ENCODE measurements around the gene ATG7.

The ATG7 gene

DNA sequence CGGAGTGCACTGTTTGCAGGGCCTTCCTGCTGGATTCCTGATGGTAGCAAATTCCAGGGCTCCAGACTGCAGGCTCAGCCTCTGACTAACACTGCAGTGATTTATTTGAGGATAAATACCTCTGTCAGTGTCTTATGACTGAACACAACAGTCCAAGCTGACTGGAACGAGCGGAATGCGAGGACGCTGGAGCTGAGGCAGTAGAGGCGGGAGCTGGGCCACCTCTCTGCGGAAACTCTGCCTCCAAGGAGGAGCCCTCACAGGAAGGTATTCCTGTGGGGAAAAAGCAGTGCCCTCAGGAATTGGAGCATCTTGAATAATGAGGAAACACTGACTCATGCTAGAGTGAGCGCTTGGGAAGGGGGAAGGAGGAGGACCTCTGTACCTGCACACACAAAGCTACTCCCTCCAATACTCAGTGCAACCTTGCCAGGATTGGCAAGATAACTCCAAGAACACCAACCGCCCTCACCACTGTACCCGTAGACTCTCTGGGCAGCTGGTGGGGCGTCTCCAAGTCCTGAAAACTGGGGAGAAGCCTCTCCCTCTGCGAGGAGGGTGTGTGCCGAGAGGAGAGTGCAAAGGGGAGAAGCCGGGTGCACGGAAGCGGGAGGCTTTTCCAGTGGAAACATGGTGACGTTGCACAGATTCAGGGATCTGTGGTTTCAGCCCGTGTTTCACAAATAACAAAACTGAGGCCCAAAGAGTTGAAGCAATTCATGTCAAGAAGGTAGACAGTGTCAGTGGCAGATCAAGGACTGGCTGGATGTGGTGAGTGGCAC, 328.5 kb downstream of the ATG7 start:
- no peak for DNase-seq

GRCh38 chr3:11601446-11602238, 329.4 kb downstream of the ATG7 start:
- DNase-seq = no peak

GRCh38 chr3:11602239-11602840, 330.1 kb downstream of the ATG7 start:
- no peak for DNase-seq

DNA sequence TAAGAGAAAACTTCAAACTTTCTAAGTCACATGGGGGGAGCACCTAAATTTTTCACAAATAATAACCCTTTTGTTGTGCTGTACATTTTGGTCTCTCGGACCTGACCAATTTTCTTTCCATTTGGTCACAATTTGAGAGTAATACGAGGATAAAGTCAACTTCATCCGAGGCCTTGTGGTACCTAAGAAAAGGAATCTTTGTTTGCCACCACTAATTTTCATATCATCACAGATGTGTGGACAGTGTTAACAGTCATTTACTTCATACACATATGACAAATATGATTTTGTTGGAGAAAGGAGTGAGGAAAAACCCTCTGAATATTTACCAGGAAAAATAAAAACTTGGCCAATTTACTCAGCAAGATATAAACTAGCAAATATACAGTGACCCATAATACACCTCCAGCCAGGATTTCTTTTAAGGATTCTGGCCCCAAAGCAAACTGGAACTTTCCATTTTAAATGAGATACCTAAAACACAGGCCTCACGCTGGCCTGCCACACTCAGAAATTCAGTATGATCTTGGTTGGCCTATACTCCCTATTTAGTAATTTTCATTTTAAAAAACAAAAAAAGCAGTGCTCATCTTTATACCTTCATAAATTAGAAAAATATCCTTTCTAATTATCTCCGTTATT, 330.8 kb downstream of the ATG7 start:
- no peak for DNase-seq

DNA sequence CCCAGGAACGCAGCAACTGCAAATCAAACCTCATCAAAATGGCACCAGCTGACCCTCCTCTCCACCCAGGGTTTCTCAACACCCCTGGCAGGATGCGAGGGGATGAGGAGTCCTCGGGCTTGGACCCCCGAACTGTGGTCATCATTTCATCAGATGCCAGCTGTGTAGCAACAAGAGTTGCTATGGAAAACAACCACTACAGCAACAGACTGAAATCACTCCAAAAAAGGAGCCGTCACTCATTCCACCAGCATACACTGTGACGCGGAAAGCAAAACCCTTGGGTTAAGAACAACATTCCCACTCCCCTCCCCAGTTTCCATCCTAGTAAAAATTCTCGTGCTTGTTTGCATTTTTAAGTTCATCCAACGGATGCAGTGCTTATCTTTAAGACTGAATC, 331.4 kb downstream of the ATG7 start:
- DNase-seq = no peak

- no peak for DNase-seq
Observed at GRCh38 chr3:11604139-11604892, 332.1 kb downstream of the ATG7 start.

GRCh38 chr3:11605398-11605797, 333.2 kb downstream of the ATG7 start:
- no peak for DNase-seq

DNA sequence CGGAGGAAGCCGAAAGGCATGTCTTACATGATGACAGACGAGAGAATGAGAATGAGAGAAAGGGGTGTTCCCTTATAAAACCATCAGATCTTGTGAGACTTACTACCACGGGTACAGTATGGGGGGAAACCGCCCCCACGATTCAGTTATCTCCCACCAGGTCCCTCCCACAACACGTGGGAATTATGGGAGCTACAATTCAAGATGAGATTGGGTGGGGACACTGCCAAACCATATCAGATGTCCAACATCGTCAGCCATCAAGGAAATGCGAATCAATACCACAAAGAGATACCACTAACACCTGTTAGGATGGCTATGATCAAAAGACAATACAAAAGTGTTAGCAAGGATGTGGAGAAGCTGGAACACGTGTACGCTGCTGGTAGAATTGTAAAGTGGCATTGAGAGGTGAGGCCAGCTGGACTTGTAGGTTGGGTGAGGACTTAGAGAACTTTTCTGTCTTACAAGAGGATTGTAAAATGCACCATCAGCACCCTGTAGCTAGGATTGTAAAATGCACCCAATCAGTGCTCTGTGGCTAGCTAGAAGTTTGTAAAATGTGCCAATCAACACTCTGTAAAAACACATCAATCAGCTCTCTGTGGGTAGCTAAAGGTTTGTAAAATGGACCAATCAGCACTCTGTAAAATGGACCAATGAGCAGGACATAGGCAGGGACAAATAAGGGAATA, 334.0 kb downstream of the ATG7 start:
- DNase-seq = no peak

DNA sequence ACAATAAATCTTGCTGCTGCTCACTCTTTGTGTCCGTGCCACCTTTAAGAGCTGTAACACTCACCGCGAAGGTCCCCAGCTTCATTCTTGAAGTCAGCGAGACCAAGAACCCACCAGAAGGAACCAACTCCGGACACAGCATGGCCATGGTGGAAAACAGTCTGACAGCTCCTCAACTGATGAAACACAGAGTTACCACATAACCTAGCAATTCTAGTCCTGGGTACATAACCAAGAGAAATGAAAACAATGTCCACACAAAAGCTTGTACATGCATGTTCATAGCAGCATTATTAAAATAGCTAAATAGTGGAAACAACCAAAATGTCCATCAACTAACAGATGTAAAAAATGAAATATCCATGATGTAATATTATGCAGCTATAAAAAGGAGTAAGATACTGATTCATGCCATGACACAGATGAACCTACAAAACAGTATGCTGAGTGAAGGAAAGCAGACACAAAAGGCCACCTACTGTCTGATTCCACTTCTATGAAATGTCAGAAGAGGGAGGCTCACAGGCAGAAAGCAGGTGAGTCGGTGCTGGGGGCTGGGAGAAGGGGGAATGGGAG, 334.8 kb downstream of the ATG7 start:
- no peak for DNase-seq

All from activated T-cell treated with anti-CD3 and anti-CD28 coated beads, Interleukin-2, amount 50 U/mL, for 1 hour (primary cell).